ENCODE data around the gene RBBP4.
"Not testable (repeated sequence)": the region's sequence is repeated elsewhere in the genome, so short reads cannot be mapped to it uniquely, and the experiment has no call there.

The RBBP4 gene

GRCh38 chr1:32685498-32685897 is 34.5 kb downstream of the RBBP4 start:
- no peak overlapping the region for H3K4me3 ChIP-seq (ENCODE audit: low read depth, low read length)

GRCh38 chr1:32686387-32686786 is 35.4 kb downstream of the RBBP4 start:
- no peak overlapping the region for H3K4me3 ChIP-seq (ENCODE audit: low read depth, low read length)

- H3K4me3 ChIP-seq (ENCODE audit: low read depth, low read length) = no peak overlapping the region
Measured at GRCh38 chr1:32693455-32694174, 42.6 kb downstream of the RBBP4 start.

GRCh38 chr1:32695098-32695904 is 44.3 kb downstream of the RBBP4 start:
- no peak overlapping the region for H3K4me3 ChIP-seq (ENCODE audit: low read depth, low read length)

GRCh38 chr1:32696041-32696440 is 45.0 kb downstream of the RBBP4 start:
- H3K4me3 ChIP-seq (ENCODE audit: low read depth, low read length) = no peak overlapping the region

- not testable (repeated sequence) for H3K4me3 ChIP-seq (ENCODE audit: low read depth, low read length)
Measured at GRCh38 chr1:32696996-32697395, 46.0 kb downstream of the RBBP4 start.

- no peak overlapping the region for H3K4me3 ChIP-seq (ENCODE audit: low read depth, low read length)
Measured at GRCh38 chr1:32701421-32701911, 50.5 kb downstream of the RBBP4 start.

GRCh38 chr1:32701951-32702598 is 51.1 kb downstream of the RBBP4 start:
- H3K4me3 ChIP-seq (ENCODE audit: low read depth, low read length) = peak overlapping the region; percentile 30

GRCh38 chr1:32702599-32703478 is 51.8 kb downstream of the RBBP4 start, which contains the start of gene SYNC:
TSS of gene SYNC (minus strand) at chr1:32702770. CDS start at chr1:32702660, 110 bp downstream.
- peak within 1 kb of the TSS; percentile 51 for H3K4me3 ChIP-seq (ENCODE audit: low read depth, low read length)

GRCh38 chr1:32703479-32704291 is 52.7 kb downstream of the RBBP4 start:
- no peak overlapping the region for H3K4me3 ChIP-seq (ENCODE audit: low read depth, low read length)

GRCh38 chr1:32705516-32705915 is 54.5 kb downstream of the RBBP4 start:
- no peak overlapping the region for H3K4me3 ChIP-seq (ENCODE audit: low read depth, low read length)

GRCh38 chr1:32706491-32706890 is 55.5 kb downstream of the RBBP4 start:
- no peak overlapping the region for H3K4me3 ChIP-seq (ENCODE audit: low read depth, low read length)

GRCh38 chr1:32709075-32709474 is 58.1 kb downstream of the RBBP4 start:
- no peak overlapping the region for H3K4me3 ChIP-seq (ENCODE audit: low read depth, low read length)

- no peak overlapping the region for H3K4me3 ChIP-seq (ENCODE audit: low read depth, low read length)
Measured at GRCh38 chr1:32709476-32709875, 58.5 kb downstream of the RBBP4 start.

GRCh38 chr1:32711221-32711620 is 60.2 kb downstream of the RBBP4 start:
- not testable (repeated sequence) for H3K4me3 ChIP-seq (ENCODE audit: low read depth, low read length)

- H3K4me3 ChIP-seq (ENCODE audit: low read depth, low read length) = no peak overlapping the region
Measured at GRCh38 chr1:32713081-32713480, 62.1 kb downstream of the RBBP4 start.

GRCh38 chr1:32714277-32714676 is 63.3 kb downstream of the RBBP4 start:
- no peak overlapping the region for H3K4me3 ChIP-seq (ENCODE audit: low read depth, low read length)

GRCh38 chr1:32715901-32716311 is 64.9 kb downstream of the RBBP4 start:
- no peak overlapping the region for H3K4me3 ChIP-seq (ENCODE audit: low read depth, low read length)

- H3K4me3 ChIP-seq (ENCODE audit: low read depth, low read length) = no peak overlapping the region
Measured at GRCh38 chr1:32716312-32717148, 65.5 kb downstream of the RBBP4 start.

Data from iPS-11a (cell line).